ENCODE measurements around the gene ASCL3.
"Not testable (repeated sequence)": the region's sequence is repeated elsewhere in the genome, so short reads cannot be mapped to it uniquely, and the experiment has no call there.

ASCL3 gene

GRCh38 chr11:8910649-8911026, 32.2 kb downstream of the ASCL3 start:
- no peak for DNase-seq (ENCODE audit: low read depth)

GRCh38 chr11:8908099-8908498, 34.7 kb downstream of the ASCL3 start:
- no peak for DNase-seq (ENCODE audit: low read depth)

GRCh38 chr11:8907116-8907515, 35.7 kb downstream of the ASCL3 start:
- DNase-seq (ENCODE audit: low read depth), result no peak

GRCh38 chr11:8905528-8906165, 37.2 kb downstream of the ASCL3 start:
- DNase-seq (ENCODE audit: low read depth), result no peak

GRCh38 chr11:8899119-8899753, 43.6 kb downstream of the ASCL3 start:
- no peak for DNase-seq (ENCODE audit: low read depth)

- DNase-seq (ENCODE audit: low read depth), result not testable (repeated sequence)
Measured at GRCh38 chr11:8891185-8891584, 51.6 kb downstream of the ASCL3 start.

Data from CMK (cell line).